ENCODE results near the gene UBE2G2.

Gene UBE2G2

GRCh38 chr21:44790368-44790767, 11.3 kb downstream of the UBE2G2 start:
- no peak for DNase-seq (ENCODE audit: low read depth, low spot score)

- DNase-seq (ENCODE audit: low read depth, low spot score) = no peak
Measured at GRCh38 chr21:44789880-44790279, 11.7 kb downstream of the UBE2G2 start.

GRCh38 chr21:44785620-44786335, 15.8 kb downstream of the UBE2G2 start:
- no peak for DNase-seq (ENCODE audit: low read depth, low spot score)

DNA sequence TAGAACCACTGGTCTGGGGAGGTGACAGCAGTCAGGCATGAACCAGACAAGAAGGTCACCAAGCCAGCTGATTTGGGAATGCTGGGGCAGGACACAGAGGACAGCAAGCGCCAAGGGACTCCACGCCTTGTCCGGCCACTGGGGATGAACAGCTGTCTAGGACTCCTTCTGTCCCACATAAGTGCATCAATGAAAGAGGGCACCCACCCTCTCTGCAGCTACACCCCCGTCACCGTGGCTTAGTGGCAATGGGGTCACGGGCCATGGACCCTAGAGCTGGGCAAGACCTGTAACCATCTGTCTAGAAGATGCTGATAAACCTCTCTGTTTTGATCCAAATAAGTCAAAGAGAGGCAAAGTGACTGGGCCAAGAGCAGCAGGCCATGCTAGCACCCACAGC, 16.8 kb downstream of the UBE2G2 start:
- no peak for DNase-seq (ENCODE audit: low read depth, low spot score)

DNA sequence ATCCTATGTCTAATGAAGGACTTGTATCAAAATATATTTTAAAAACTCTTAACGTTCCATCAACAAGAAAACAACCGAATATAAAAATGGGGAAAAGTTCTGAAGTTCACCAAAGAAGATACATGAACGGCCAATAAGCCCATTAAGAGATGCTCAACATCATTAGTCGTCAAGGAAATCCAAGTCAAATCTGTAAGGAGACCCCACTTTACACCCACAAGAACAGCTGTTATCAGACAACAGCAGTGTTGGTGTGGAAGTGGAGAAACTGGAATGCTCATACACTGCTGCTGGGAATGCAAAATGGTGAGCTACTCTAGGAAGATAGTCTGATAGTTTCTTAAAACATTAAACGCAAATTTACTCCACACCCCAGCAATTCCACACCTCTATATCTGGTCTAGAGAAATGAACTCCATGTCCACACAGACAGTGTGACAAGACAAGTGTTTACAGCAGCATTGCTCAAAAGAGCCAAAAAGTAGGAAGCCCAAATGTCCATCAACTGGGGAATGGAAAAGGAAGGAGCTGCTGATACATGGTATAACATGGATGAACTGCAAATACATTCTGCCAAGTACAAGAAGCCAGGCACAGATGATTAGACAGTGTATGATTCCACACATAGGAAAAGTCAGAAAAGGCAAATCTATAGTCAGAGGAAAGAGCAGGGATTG, 18.5 kb downstream of the UBE2G2 start:
- DNase-seq (ENCODE audit: low read depth, low spot score) = no peak

DNA sequence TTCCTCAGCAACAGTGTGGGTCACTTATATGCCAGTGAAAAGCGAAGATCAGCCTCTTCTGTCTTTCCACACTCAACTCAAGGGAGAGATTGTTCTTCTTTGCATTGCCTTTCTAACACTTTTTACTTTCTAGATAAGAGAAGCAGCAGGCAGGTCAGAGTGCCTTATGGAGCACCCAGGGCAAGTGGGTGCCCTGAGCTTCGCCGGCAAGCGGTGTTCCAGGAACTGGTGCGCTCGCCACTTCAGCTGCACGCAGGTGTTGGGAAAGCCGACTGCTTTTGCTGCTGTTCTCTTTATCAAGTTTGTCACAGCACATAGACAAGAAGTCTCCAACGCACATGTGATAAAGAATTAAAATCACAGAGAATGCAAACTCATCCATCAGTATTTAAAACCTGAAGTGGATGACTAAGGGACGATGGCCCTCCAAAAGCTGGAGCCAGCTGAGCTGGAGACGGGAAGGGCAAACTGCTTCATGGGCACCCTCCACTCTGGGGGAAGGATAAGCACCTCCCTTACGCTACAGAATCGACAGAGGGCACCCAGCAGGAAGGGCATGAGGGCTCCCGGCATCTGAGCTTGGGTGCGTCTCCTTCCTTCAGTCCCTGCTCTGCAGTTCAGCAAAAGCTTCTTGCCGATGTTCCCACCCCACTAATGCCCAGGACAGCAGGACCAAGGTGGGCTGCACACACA, 20.7 kb downstream of the UBE2G2 start:
- no peak for DNase-seq (ENCODE audit: low read depth, low spot score)

DNA sequence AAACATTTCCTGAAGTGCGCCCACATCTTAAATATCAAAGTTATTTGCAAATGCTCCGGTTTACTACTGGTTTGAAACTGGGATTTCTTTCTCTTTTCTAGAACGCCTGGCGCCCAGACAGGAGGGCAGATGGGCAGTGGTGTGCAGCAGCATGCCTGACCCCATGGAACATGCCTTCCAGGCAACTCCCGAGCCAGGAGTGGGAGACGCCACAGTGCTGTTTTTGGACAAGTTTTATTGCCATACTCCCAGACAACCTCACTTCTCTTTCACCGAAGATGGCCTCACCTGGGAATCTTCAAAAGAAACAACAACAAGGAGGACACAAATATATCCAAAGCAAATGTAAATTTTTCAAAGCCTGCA, 21.5 kb downstream of the UBE2G2 start:
- no peak for DNase-seq (ENCODE audit: low read depth, low spot score)

GRCh38 chr21:44779417-44780136, 22.0 kb downstream of the UBE2G2 start:
- DNase-seq (ENCODE audit: low read depth, low spot score) = no peak

DNA sequence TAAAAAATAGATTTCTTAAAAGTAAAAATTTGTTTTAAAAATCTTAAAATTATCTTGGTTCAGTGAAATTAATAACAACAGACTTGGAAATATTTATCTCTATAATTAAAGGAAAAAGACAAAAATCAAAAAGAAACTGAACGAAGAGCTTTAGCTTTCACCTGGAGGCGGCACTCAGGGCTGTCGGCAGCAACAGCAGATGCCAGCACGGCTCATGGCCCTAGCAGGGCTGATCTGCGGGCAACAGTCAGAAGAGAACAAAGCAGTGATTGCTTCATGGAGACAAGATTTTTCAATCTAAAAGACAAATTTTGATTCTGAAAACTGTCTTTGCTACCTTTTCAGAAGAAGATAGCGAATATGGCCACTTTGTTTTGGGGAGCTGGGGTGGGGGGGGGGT, 22.6 kb downstream of the UBE2G2 start:
- DNase-seq (ENCODE audit: low read depth, low spot score) = no peak

GRCh38 chr21:44778499-44778911, 23.1 kb downstream of the UBE2G2 start:
- DNase-seq (ENCODE audit: low read depth, low spot score) = no peak

DNA sequence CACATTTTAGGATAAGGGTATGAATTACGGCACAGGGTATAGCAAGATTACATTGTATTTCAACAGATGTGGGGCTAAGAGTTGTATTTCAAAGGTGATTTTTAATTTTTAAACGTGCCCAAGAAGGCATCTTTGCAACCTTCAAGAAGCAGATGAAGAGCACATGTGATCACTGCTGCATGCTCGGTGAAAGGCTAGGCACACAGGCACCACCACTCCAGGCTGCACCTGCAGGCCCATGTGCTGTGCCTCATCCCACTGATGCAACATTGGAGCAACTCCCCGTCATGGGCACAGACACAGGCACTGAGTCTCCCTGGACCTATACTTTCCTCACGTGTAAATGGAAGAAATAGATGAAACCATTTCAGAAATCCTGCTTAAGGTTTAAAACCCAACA, 23.5 kb downstream of the UBE2G2 start:
- no peak for DNase-seq (ENCODE audit: low read depth, low spot score)

DNA sequence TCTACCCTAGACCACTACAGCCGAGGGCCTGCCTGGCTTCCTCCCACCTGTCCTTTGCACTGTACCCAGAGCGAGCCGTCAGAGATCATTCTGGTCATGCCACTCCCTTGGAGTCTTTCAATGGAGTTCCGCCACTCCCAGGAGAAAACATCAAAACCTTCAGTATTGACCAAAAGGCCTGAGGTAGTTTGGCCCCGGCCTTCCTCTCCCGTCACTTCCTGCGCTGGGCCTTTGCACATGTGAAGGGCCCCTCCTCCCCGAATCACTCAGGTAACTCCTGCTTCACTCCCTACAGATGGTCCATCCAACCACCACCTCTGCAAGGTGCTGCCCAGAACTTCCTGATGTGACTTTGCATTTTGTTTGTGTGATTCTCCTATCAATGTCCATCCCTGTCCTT, 26.6 kb downstream of the UBE2G2 start:
- no peak for DNase-seq (ENCODE audit: low read depth, low spot score)

DNA sequence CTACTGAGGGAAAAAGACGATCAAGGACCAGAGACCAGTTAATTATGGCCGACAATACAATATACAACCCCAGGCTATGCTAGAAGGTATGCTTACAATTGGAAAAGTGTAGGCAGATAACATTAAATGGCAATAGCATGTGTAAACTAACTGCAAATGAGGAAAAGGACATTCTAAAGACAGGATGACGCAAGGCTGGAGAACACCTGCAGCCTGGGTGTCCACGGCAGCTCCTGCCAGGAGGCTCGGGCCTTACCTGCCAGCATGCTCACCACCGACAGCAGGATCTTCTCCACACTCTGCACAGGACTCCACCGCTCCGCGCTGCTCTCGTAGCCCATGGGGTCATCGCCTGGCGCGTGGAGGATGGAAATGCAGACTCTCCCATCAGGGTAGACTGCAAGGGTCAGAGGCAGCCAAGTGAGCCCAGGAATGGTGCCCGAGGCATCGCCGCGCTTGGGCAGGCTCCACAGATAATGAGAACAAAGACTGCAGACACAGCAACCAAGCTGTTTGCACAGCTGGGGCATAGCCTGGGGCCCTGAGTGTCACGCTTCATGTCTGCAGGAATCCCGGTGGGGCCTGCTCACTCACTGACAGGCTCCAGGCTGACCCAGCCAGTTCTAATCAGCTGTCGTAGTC, 28.2 kb downstream of the UBE2G2 start:
- DNase-seq (ENCODE audit: low read depth, low spot score) = no peak

- DNase-seq (ENCODE audit: low read depth, low spot score) = no peak
Measured at GRCh38 chr21:44771896-44772525, 29.6 kb downstream of the UBE2G2 start.

GRCh38 chr21:44767834-44768831, 33.5 kb downstream of the UBE2G2 start:
- DNase-seq (ENCODE audit: low read depth, low spot score) = peak; percentile 48

DNA sequence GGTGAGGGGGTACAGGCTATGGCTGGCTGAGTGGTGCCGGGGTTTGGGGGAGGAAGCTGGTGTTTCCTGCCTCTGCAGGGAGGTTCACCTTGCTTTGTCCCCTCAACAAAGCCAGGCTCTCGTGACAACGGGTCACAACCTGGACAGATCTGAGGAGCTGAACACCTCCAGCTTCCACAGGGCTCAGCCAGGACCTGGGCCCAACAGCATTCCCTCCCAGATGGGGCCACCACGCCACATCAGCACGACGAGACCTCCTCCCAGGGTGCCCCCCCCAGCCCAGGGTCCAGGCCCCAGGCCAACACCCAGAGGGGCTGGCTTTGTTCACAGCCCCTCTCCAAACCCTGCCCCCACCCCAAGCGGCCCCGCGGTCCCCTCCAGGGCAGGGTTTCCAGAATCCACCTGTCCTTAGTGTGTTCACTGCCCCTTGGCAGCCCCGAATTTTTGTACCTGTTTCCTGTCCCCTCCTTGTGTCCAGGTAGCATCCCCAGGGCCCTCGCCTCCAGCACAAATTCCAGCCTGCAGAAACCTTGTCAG, 34.7 kb downstream of the UBE2G2 start:
- DNase-seq (ENCODE audit: low read depth, low spot score) = no peak

- DNase-seq (ENCODE audit: low read depth, low spot score) = no peak
Measured at GRCh38 chr21:44766014-44766817, 35.4 kb downstream of the UBE2G2 start.

- no peak for DNase-seq (ENCODE audit: low read depth, low spot score)
Measured at GRCh38 chr21:44765231-44766013, 36.2 kb downstream of the UBE2G2 start.

Data from iPS DF 19.7 (cell line).